K562 (cell line): ENCODE data around the gene RPL28. TPM values are rescaled to one million over a fixed set of nuclear protein-coding genes. Genes with fewer than 3 reads are reported as not detected.

Source experiments
- BRF1 ChIP-seq: IDR thresholded peaks from 3 replicates; pipeline ENCODE4 v1.6.1; 2011; ENCODE audit warnings: borderline replicate concordance, mild to moderate bottlenecking; ENCODE audit not compliant: insufficient read length; ENCODE audit errors: extremely low read depth
- CREM ChIP-seq: IDR thresholded peaks from 2 replicates; pipeline ENCODE4 v1.6.1; 2014; ENCODE audit warnings: antibody characterized with exemption, low read depth
- ETV5 ChIP-seq: sonication (generic); formaldehyde crosslinking; IDR thresholded peaks from 2 replicates; pipeline ENCODE4 v1.4.0; 2020; ENCODE audit warnings: low read depth, mild to moderate bottlenecking, missing genetic modification reagents
- FOXM1 ChIP-seq, 2 experiments: fragments of 450-650 bp in 1 of 2; sonication (generic) in 1 of 2; formaldehyde crosslinking in 1 of 2; IDR thresholded peaks; 2 replicates each; pipeline versions ENCODE4 v1.6.1 to v1.9.0; 2017 to 2022; ENCODE audit warnings: low read depth in 2 of 2, mild to moderate bottlenecking in 2 of 2, missing genetic modification reagents in 1 of 2, moderate library complexity in 1 of 2
- GABPA ChIP-seq: fragments of 200-800 bp; sonication (Bioruptor generic); conservative IDR thresholded peaks from 2 replicates; pipeline ENCODE4 v1.6.1; 2016; ENCODE audit warnings: low read depth, missing genetic modification characterization, missing compliant biosample characterization
- HMG20B ChIP-seq: fragments of 250-450 bp; sonication (Bioruptor Pico); IDR thresholded peaks from 2 replicates; pipeline ENCODE4 v1.5.0; 2021; ENCODE audit warnings: mild to moderate bottlenecking
- RAD21 ChIP-seq, 2 experiments: fragments of 250-450 bp in 1 of 2; fragments of 450-650 bp in 1 of 2; sonication (Bioruptor Pico) in 1 of 2; formaldehyde crosslinking in 1 of 2; IDR thresholded peaks in 1 of 2; conservative IDR thresholded peaks in 1 of 2; 2 replicates each; pipeline versions ENCODE4 v1.4.0 to v1.8.0; 2020 to 2022; ENCODE audit warnings: mild to moderate bottlenecking in 2 of 2, moderate library complexity in 1 of 2
- RBBP5 ChIP-seq: fragments of 200-600 bp; sonication (generic); IDR thresholded peaks from 2 replicates; pipeline ENCODE4 v1.6.1; 2012; ENCODE audit warnings: borderline replicate concordance, mild to moderate bottlenecking, low read length, control low read depth, inconsistent platforms; ENCODE audit not compliant: insufficient read depth, poor library complexity, severe bottlenecking
- TRIM25 ChIP-seq: fragments of 450-650 bp; IDR thresholded peaks from 2 replicates; pipeline ENCODE4 v1.7.0; 2016; ENCODE audit warnings: borderline replicate concordance
- polyA plus RNA-seq, 8 experiments: library from polyadenylated mRNA; depleted of rRNA in 4 of 8; stranded (reverse) in 5 of 8; unstranded in 3 of 8; fragments of >200 nt; fragmentation: Nextera tagmentation in 2 of 8; fragmentation: Illumina TruSeq in 1 of 8; extraction: Ambion mirVana in 2 of 8; extraction: Trizol in 1 of 8; gene quantifications; 2 replicates each; pipeline versions ENCODE4 v1.2.1 to v1.2.3, GENCODE V29; 2011 to 2014; ENCODE audit warnings: inconsistent platforms in 1 of 8, missing spikeins in 1 of 8
- total RNA-seq, 7 experiments: library from RNA; depleted of rRNA in 6 of 7; stranded (reverse); fragments of >200 nt in 6 of 7; fragmentation: Illumina TruSeq in 2 of 7; extraction: Trizol in 2 of 7; gene quantifications; 2 replicates each; pipeline versions ENCODE4 v1.2.1 to v1.2.3, GENCODE V29; 2011 to 2021; ENCODE audit warnings: low replicate concordance in 1 of 7
- TF ChIP-seq, protein P1 (sequence below), 2 experiments: fragments of 450-650 bp; IDR thresholded peaks; 2 replicates each; pipeline ENCODE4 v1.6.1; 2018; ENCODE audit warnings: mild to moderate bottlenecking in 2 of 2, low read depth in 1 of 2; ENCODE audit not compliant: partially characterized antibody in 2 of 2
- TF ChIP-seq, protein P2 (sequence below): fragments of 250-450 bp; sonication (Bioruptor Pico); IDR thresholded peaks from 2 replicates; pipeline ENCODE4 v1.8.0; 2022; ENCODE audit warnings: inconsistent platforms, mild to moderate bottlenecking, moderate library complexity, borderline replicate concordance
- TF ChIP-seq, protein P3 (sequence below): IDR thresholded peaks from 3 replicates; pipeline ENCODE4 v1.6.1; 2011; ENCODE audit warnings: borderline replicate concordance, mild to moderate bottlenecking; ENCODE audit not compliant: insufficient read length, insufficient read depth
- TF ChIP-seq, protein P4 (sequence below): fragments of 450-650 bp; IDR thresholded peaks from 2 replicates; pipeline ENCODE4 v1.7.1; 2018; ENCODE audit warnings: mild to moderate bottlenecking, low read depth; ENCODE audit not compliant: partially characterized antibody

RPL28 gene
- total and polyA plus RNA-seq, 9 of the 15 experiments (the other 6 are each of a cell fraction or from before 2014, with no cell fraction given), result 124 to 3,106 (median 622) TPM

DNA sequence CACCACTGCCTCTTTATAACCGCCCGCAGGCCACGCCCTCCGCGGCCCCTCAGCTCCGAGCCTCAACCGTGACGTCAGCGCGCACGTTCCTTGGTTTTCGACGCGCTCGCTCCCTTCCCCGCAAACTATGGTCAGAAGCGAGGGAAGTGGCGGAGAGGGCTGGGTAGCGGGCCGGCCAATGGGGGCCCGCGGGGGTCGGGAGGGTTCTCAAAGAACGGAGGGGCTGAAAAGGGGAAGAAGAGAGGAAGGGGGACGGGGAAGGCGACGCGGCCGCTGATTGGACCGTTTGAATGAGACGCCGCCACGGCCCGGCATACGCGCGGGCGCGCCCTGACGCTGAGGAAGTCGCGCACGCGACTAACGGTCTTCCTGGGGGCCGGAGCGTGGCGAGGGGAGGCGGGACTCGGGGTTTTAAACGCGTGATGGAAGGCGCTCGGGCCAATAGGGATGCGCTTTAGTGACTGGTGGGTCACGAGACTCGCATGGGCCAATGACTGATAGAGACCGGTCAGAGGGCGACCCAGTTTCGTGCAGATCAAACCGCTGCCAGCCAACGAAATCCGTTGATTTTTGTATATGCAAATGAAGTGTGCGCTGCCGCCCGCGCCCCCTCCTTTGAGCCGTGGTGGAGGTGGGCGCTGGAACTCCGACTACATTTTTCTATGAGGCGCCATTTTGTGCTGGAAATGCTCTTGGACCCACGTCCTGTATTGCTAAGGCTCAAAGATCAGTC is 22.2 kb downstream of the RPL28 start (continued):
- TF ChIP-seq, protein P1, sequence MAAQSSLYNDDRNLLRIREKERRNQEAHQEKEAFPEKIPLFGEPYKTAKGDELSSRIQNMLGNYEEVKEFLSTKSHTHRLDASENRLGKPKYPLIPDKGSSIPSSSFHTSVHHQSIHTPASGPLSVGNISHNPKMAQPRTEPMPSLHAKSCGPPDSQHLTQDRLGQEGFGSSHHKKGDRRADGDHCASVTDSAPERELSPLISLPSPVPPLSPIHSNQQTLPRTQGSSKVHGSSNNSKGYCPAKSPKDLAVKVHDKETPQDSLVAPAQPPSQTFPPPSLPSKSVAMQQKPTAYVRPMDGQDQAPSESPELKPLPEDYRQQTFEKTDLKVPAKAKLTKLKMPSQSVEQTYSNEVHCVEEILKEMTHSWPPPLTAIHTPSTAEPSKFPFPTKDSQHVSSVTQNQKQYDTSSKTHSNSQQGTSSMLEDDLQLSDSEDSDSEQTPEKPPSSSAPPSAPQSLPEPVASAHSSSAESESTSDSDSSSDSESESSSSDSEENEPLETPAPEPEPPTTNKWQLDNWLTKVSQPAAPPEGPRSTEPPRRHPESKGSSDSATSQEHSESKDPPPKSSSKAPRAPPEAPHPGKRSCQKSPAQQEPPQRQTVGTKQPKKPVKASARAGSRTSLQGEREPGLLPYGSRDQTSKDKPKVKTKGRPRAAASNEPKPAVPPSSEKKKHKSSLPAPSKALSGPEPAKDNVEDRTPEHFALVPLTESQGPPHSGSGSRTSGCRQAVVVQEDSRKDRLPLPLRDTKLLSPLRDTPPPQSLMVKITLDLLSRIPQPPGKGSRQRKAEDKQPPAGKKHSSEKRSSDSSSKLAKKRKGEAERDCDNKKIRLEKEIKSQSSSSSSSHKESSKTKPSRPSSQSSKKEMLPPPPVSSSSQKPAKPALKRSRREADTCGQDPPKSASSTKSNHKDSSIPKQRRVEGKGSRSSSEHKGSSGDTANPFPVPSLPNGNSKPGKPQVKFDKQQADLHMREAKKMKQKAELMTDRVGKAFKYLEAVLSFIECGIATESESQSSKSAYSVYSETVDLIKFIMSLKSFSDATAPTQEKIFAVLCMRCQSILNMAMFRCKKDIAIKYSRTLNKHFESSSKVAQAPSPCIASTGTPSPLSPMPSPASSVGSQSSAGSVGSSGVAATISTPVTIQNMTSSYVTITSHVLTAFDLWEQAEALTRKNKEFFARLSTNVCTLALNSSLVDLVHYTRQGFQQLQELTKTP (IDR thresholded peaks at IDR 0.05; ENCODE audit: low read depth in 1 of 2, partially characterized antibody in 2 of 2), result no peak
- TF ChIP-seq HMG20B (CRISPR knock-in tag) (no peak), FOXM1 (IDR thresholded peaks at IDR 0.05; ENCODE audit: low read depth) (peak; percentile 100), FOXM1 (CRISPR knock-in tag; IDR thresholded peaks at IDR 0.05; ENCODE audit: low read depth) (peak; percentile 100), BRF1 (no peak), RAD21 (CRISPR knock-in tag; conservative IDR thresholded peaks at IDR 0.05 in 1 of 2, IDR thresholded peaks at IDR 0.05 in 1 of 2) (no peak), RBBP5 (no peak), ETV5 (CRISPR knock-in tag) (peak; percentile 84; the same call in 1 of the 2 replicates), GABPA (tag) (peak; percentile 75), TRIM25 (no peak), CREM (peak; percentile 93)
- TF ChIP-seq, protein P2, sequence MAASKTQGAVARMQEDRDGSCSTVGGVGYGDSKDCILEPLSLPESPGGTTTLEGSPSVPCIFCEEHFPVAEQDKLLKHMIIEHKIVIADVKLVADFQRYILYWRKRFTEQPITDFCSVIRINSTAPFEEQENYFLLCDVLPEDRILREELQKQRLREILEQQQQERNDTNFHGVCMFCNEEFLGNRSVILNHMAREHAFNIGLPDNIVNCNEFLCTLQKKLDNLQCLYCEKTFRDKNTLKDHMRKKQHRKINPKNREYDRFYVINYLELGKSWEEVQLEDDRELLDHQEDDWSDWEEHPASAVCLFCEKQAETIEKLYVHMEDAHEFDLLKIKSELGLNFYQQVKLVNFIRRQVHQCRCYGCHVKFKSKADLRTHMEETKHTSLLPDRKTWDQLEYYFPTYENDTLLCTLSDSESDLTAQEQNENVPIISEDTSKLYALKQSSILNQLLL, result no peak
- TF ChIP-seq, protein P3, sequence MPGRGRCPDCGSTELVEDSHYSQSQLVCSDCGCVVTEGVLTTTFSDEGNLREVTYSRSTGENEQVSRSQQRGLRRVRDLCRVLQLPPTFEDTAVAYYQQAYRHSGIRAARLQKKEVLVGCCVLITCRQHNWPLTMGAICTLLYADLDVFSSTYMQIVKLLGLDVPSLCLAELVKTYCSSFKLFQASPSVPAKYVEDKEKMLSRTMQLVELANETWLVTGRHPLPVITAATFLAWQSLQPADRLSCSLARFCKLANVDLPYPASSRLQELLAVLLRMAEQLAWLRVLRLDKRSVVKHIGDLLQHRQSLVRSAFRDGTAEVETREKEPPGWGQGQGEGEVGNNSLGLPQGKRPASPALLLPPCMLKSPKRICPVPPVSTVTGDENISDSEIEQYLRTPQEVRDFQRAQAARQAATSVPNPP, result no peak
- TF ChIP-seq, protein P4, sequence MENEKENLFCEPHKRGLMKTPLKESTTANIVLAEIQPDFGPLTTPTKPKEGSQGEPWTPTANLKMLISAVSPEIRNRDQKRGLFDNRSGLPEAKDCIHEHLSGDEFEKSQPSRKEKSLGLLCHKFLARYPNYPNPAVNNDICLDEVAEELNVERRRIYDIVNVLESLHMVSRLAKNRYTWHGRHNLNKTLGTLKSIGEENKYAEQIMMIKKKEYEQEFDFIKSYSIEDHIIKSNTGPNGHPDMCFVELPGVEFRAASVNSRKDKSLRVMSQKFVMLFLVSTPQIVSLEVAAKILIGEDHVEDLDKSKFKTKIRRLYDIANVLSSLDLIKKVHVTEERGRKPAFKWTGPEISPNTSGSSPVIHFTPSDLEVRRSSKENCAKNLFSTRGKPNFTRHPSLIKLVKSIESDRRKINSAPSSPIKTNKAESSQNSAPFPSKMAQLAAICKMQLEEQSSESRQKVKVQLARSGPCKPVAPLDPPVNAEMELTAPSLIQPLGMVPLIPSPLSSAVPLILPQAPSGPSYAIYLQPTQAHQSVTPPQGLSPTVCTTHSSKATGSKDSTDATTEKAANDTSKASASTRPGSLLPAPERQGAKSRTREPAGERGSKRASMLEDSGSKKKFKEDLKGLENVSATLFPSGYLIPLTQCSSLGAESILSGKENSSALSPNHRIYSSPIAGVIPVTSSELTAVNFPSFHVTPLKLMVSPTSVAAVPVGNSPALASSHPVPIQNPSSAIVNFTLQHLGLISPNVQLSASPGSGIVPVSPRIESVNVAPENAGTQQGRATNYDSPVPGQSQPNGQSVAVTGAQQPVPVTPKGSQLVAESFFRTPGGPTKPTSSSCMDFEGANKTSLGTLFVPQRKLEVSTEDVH, result peak; percentile 80
